Lower leg skin (tissue), 4 donors: Measurements from ENCODE around the gene APC. TPM values are rescaled to one million over a fixed set of nuclear protein-coding genes. Genes with fewer than 3 reads are reported as not detected.
A peak's percentile ranks its signal among the peaks of the same experiment; 100 is the strongest.

Source experiments
- DNase-seq, 2 donors: peaks; one replicate each; pipeline ENCODE4 v3.0.0-alpha.2; 2019; ENCODE audit warnings: low spot score in 2 of 2
- H3K4me3 ChIP-seq: fragments of 200-600 bp; sonication (generic); 2 replicates; pipeline ENCODE4 v1.5.1; 2017; ENCODE audit warnings: mild to moderate bottlenecking, low read depth; ENCODE audit not compliant: poor library complexity, severe bottlenecking
- CTCF ChIP-seq, 3 donors: fragments of 450-650 bp; IDR thresholded peaks; one replicate each; pipeline ENCODE4 v1.5.1; 2016; ENCODE audit warnings: antibody characterized with exemption in 3 of 3, mild to moderate bottlenecking in 3 of 3, moderate library complexity in 2 of 3
- POLR2A ChIP-seq, 2 donors: fragments of 450-650 bp; IDR thresholded peaks; one replicate each; pipeline ENCODE4 v1.6.1; 2016 to 2017; ENCODE audit warnings: antibody characterized with exemption in 2 of 2, mild to moderate bottlenecking in 1 of 2, moderate library complexity in 1 of 2
- WGBS, 2 donors: methylation state at CpG; one replicate each; pipeline ENCODE4 v1.1.5; 2018; 5-methylcytosine and 5-hydroxymethylcytosine counted together
- intact Hi-C: fragments of 100-400 bp; cut with DNase I; formaldehyde crosslinking; loops from one replicate; pipeline ENCODE4 v1.15.0; 2023; ENCODE audit warnings: low total_unique reads
- total RNA-seq, 4 donors: library from RNA; depleted of rRNA; stranded (reverse); fragments of >200 nt; gene quantifications; one replicate each; pipeline ENCODE4 v1.1.0, GENCODE V29; 2016

Gene APC
- 10 to 100 TPM; 52.6 to 82.8 (median 61.9) TPM for total RNA-seq

GRCh38 chr5:112737463-112738190 is at the start of gene APC:
Gene APC (plus strand): TSS chr5:112737885. CDS start chr5:112754891, 17,006 bp downstream.
- DNase-seq = peak; percentile 95 to 99
- no peak for TF ChIP-seq POLR2A (IDR thresholded peaks at IDR 0.05)
- TF ChIP-seq CTCF (IDR thresholded peaks at IDR 0.05) = no peak
- intact Hi-C loops = no loop called here
- WGBS, 2 donors = 0% methylated on average over 36 of the region's 36 CpGs
- H3K4me3 ChIP-seq = peak within 1 kb of the TSS; percentile 51

- WGBS, 2 donors = 49 to 56% methylated on average over 3 of the region's 3 CpGs
- TF ChIP-seq POLR2A (IDR thresholded peaks at IDR 0.05) (no peak), CTCF (IDR thresholded peaks at IDR 0.05) (no peak)
- no peak for DNase-seq
- no peak overlapping the region for H3K4me3 ChIP-seq
- intact Hi-C loops = no loop called here
These were observed 48.4 kb upstream of the APC start for GRCh38 chr5:112689155-112689909.

- no peak for TF ChIP-seq CTCF (IDR thresholded peaks at IDR 0.05)
- TF ChIP-seq POLR2A (IDR thresholded peaks at IDR 0.05) = no peak
- no peak overlapping the region for H3K4me3 ChIP-seq
- intact Hi-C loops = no loop called here
- WGBS, 2 donors = 57 to 65% methylated on average over 3 of the region's 3 CpGs
- no peak for DNase-seq
These were observed 46.9 kb upstream of the APC start for GRCh38 chr5:112690605-112691338.

- no peak overlapping the region for H3K4me3 ChIP-seq
- intact Hi-C loops = no loop called here
These were observed 46.4 kb upstream of the APC start for GRCh38 chr5:112691339-112691680.

GRCh38 chr5:112691758-112692157 is 45.9 kb upstream of the APC start:
- DNase-seq = no peak
- TF ChIP-seq CTCF (IDR thresholded peaks at IDR 0.05) (no peak), POLR2A (IDR thresholded peaks at IDR 0.05) (no peak)
- WGBS, 2 donors = 68 to 85% methylated on average over 3 of the region's 3 CpGs
- intact Hi-C loops = no loop called here
- no peak overlapping the region for H3K4me3 ChIP-seq

More at GRCh38 chr5:112691339-112691680, 46.4 kb upstream of the APC start:
- DNase-seq = no peak
- WGBS, 2 donors = 29 to 60% methylated on average over 1 of the region's 1 CpG
- TF ChIP-seq CTCF (IDR thresholded peaks at IDR 0.05) = no peak
- no peak for TF ChIP-seq POLR2A (IDR thresholded peaks at IDR 0.05)
